GM23248 (cell line): ENCODE results near the gene RPL5.

Experiments used
- EZH2 ChIP-seq: fragments of 200-600 bp; sonication (generic); IDR thresholded peaks from 2 replicates; pipeline ENCODE4 v1.6.1; 2018; ENCODE audit warnings: antibody characterized with exemption, mild to moderate bottlenecking; ENCODE audit not compliant: insufficient read depth, poor library complexity, severe bottlenecking
- EZH2phosphoT487 ChIP-seq: fragments of 200-600 bp; sonication (generic); IDR thresholded peaks from 2 replicates; pipeline ENCODE4 v1.6.1; 2018; ENCODE audit warnings: antibody characterized with exemption, moderate library complexity, mild to moderate bottlenecking, low read depth; ENCODE audit not compliant: insufficient read depth

GRCh38 chr1:92877081-92877711 lies 45.4 kb downstream of the RPL5 start:
- TF ChIP-seq EZH2 (no peak), EZH2phosphoT487 (no peak)
